ENCODE measurements around the gene SFI1.
A peak's percentile ranks its signal among the peaks of the same experiment; 100 is the strongest.
"Not testable (repeated sequence)": the region's sequence is repeated elsewhere in the genome, so short reads cannot be mapped to it uniquely, and the experiment has no call there.

The SFI1 gene

GRCh38 chr22:31550871-31551370 is 54.6 kb downstream of the SFI1 start:
- no peak for DNase-seq (ENCODE audit: low spot score)

GRCh38 chr22:31556627-31557203 is 60.4 kb downstream of the SFI1 start:
- peak; percentile 50 for DNase-seq (ENCODE audit: low spot score)

GRCh38 chr22:31558546-31558945 is 62.2 kb downstream of the SFI1 start:
- DNase-seq (ENCODE audit: low spot score): not testable (repeated sequence)

GRCh38 chr22:31561238-31561887 is 65.0 kb downstream of the SFI1 start:
- peak; percentile 73 for DNase-seq (ENCODE audit: low spot score)

- no peak for DNase-seq (ENCODE audit: low spot score)
Measured at GRCh38 chr22:31561970-31562369, 65.6 kb downstream of the SFI1 start.

- DNase-seq (ENCODE audit: low spot score): no peak
Measured at GRCh38 chr22:31566484-31566883, 70.1 kb downstream of the SFI1 start.

- no peak for DNase-seq (ENCODE audit: low spot score)
Measured at GRCh38 chr22:31567196-31567595, 70.9 kb downstream of the SFI1 start.

- no peak for DNase-seq (ENCODE audit: low spot score)
Measured at GRCh38 chr22:31567702-31568101, 71.4 kb downstream of the SFI1 start.

GRCh38 chr22:31569126-31569525 is 72.8 kb downstream of the SFI1 start:
- no peak for DNase-seq (ENCODE audit: low spot score)

GRCh38 chr22:31572939-31573338 is 76.6 kb downstream of the SFI1 start:
- DNase-seq (ENCODE audit: low spot score): no peak

GRCh38 chr22:31574055-31574670 is 77.8 kb downstream of the SFI1 start:
- no peak for DNase-seq (ENCODE audit: low spot score)

GRCh38 chr22:31575190-31575589 is 78.9 kb downstream of the SFI1 start:
- no peak for DNase-seq (ENCODE audit: low spot score)

GRCh38 chr22:31577711-31578110 is 81.4 kb downstream of the SFI1 start:
- no peak for DNase-seq (ENCODE audit: low spot score)

- no peak for DNase-seq (ENCODE audit: low spot score)
Measured at GRCh38 chr22:31578171-31578570, 81.8 kb downstream of the SFI1 start.

- DNase-seq (ENCODE audit: low spot score): no peak
Measured at GRCh38 chr22:31579835-31580242, 83.5 kb downstream of the SFI1 start.

GRCh38 chr22:31583861-31584485 is 87.6 kb downstream of the SFI1 start:
- peak; percentile 66 for DNase-seq (ENCODE audit: low spot score)

- DNase-seq (ENCODE audit: low spot score): no peak
Measured at GRCh38 chr22:31584804-31585160, 88.4 kb downstream of the SFI1 start.

GRCh38 chr22:31585161-31585859 is 89.0 kb downstream of the SFI1 start:
- DNase-seq (ENCODE audit: low spot score): no peak

- no peak for DNase-seq (ENCODE audit: low spot score)
Measured at GRCh38 chr22:31586137-31586920, 90.0 kb downstream of the SFI1 start.

- no peak for DNase-seq (ENCODE audit: low spot score)
Measured at GRCh38 chr22:31588970-31589675, 92.8 kb downstream of the SFI1 start.

GRCh38 chr22:31590161-31590560 is 93.8 kb downstream of the SFI1 start:
- DNase-seq (ENCODE audit: low spot score): not testable (repeated sequence)
